Panc1 (cell line): ENCODE measurements around the gene CACNA1B. TPM values are rescaled to one million over a fixed set of nuclear protein-coding genes. Genes with fewer than 3 reads are reported as not detected.

ENCODE experiments used
- ATAC-seq: fragments of 200-7000 bp; cut with Tn5 transposase; 2 replicates; pipeline ENCODE4 v1.9.1; 2020; ENCODE audit warnings: mild to moderate bottlenecking, moderate library complexity
- BruUV-seq: library from RNA; stranded (reverse); fragments of 400-500 nt; replicated peaks from 2 replicates; lab custom pipeline; 2021; lab: Mats Ljungman, UMichigan
- CTCF ChIA-PET: fragments of 300-600 bp; sonication (Branson Sonifier 250); formaldehyde crosslinking; loops from one replicate; lab custom pipeline; 2022; ENCODE audit warnings: antibody characterized with exemption; lab: Charles Lee
- POLR2A ChIA-PET: fragments of 300-600 bp; sonication (Branson Sonifier 250); formaldehyde crosslinking; loops from one replicate; lab custom pipeline; 2022; ENCODE audit warnings: antibody characterized with exemption; lab: Charles Lee
- DNase-seq: peaks from one replicate; pipeline ENCODE4 v3.0.0-alpha.2; 2010; ENCODE audit warnings: low read depth, low spot score
- H3K27ac ChIP-seq: 2 replicates; pipeline ENCODE4 v1.5.1; 2011; ENCODE audit warnings: mild to moderate bottlenecking, low read length, inconsistent platforms
- H3K27me3 ChIP-seq: fragments of 200-500 bp; sonication (Bioruptor generic); 2 replicates; pipeline ENCODE4 v1.6.0; 2014; ENCODE audit warnings: low read length, inconsistent platforms; ENCODE audit not compliant: control insufficient read depth, insufficient read depth
- H3K36me3 ChIP-seq: fragments of 200-500 bp; sonication (Bioruptor generic); 2 replicates; pipeline ENCODE4 v1.5.1; 2014; ENCODE audit warnings: inconsistent platforms, mild to moderate bottlenecking, low read length, moderate library complexity; ENCODE audit not compliant: control insufficient read depth, insufficient read depth
- H3K4me1 ChIP-seq: 2 replicates; pipeline ENCODE4 v1.5.1; 2011; ENCODE audit warnings: inconsistent platforms, mild to moderate bottlenecking, low read length, moderate library complexity; ENCODE audit not compliant: control insufficient read depth, insufficient read depth
- H3K4me3 ChIP-seq, 2 experiments: 2 replicates each; pipeline ENCODE4 v1.5.1; 2011 to 2012; ENCODE audit warnings: low read depth in 2 of 2, low read length in 2 of 2, mild to moderate bottlenecking in 2 of 2, inconsistent platforms in 1 of 2, moderate library complexity in 1 of 2
- H3K9me3 ChIP-seq: fragments of 200-500 bp; sonication (Bioruptor generic); 2 replicates; pipeline ENCODE4 v1.5.1; 2014; ENCODE audit warnings: low read depth, mild to moderate bottlenecking, inconsistent platforms, low read length, moderate library complexity; ENCODE audit not compliant: control insufficient read depth, insufficient read depth
- CTCF ChIP-seq: fragments of 450-650 bp; IDR thresholded peaks from 2 replicates; pipeline ENCODE4 v1.5.1; 2017; ENCODE audit warnings: mild to moderate bottlenecking
- POLR2AphosphoS5 ChIP-seq: IDR thresholded peaks from 2 replicates; pipeline ENCODE4 v1.6.1; 2012; ENCODE audit warnings: mild to moderate bottlenecking, low read depth, low read length, moderate library complexity
- REST ChIP-seq, 2 experiments: IDR thresholded peaks; 2 replicates each; pipeline ENCODE4 v1.6.1; 2011 to 2012; ENCODE audit warnings: low read depth in 2 of 2, control low read depth in 1 of 2, low read length in 1 of 2, mild to moderate bottlenecking in 1 of 2, moderate library complexity in 1 of 2; ENCODE audit not compliant: insufficient read depth in 1 of 2
- SIN3A ChIP-seq: IDR thresholded peaks from 2 replicates; pipeline ENCODE4 v1.6.1; 2012; ENCODE audit warnings: low read depth, mild to moderate bottlenecking, low read length, moderate library complexity, borderline replicate concordance; ENCODE audit not compliant: insufficient read depth
- TCF7L2 ChIP-seq: IDR thresholded peaks from 2 replicates; pipeline ENCODE4 v1.6.1; 2011; ENCODE audit warnings: mild to moderate bottlenecking, low read depth, low read length, inconsistent platforms
- in situ Hi-C: cut with HindIII; loops from 2 replicates; pipeline ENCODE4 v1.10.0; 2016; ENCODE audit warnings: low sequenced_read_pairs, low pct_unique_long_range_greater_than_20kb
- intact Hi-C: fragments of 100-400 bp; cut with micrococcal nuclease; formaldehyde crosslinking; loops from one replicate; pipeline ENCODE4 v1.10.0; 2022; ENCODE audit not compliant: unreplicated experiment
- total RNA-seq: library from RNA; stranded (reverse); gene quantifications from one replicate; pipeline ENCODE4 v1.2.1, GENCODE V29; 2021; ENCODE audit not compliant: unreplicated experiment

CACNA1B gene
- total RNA-seq, 1 experiment from 2014 or later, result 0.49 TPM

- BruUV-seq, result no TSS peak
- peaks cover 2% of the 10 kb centered on the region for H3K27me3 ChIP-seq
- intact Hi-C loops (no loop called here), in situ Hi-C loops (no loop called here)
- CTCF ChIA-PET, result no interaction called here
- no peaks in the 10 kb centered on the region for H3K4me1 ChIP-seq
- no peak overlapping the region for H3K4me3 ChIP-seq
- H3K27ac ChIP-seq, result no peak overlapping the region
- TF ChIP-seq REST (IDR thresholded peaks at IDR 0.05; ENCODE audit: insufficient read depth in 1 of 2, low read depth in 2 of 2, low read length in 1 of 2), result no peak
- no peak for TF ChIP-seq SIN3A
- TF ChIP-seq TCF7L2, result no peak
- no peak for TF ChIP-seq POLR2AphosphoS5
- TF ChIP-seq CTCF, result no peak
- no peaks in the 10 kb centered on the region for H3K9me3 ChIP-seq
- POLR2A ChIA-PET, result no interaction called here
- ATAC-seq, result no peak
- DNase-seq, result no peak
- H3K36me3 ChIP-seq, result no peaks in the 10 kb centered on the region
Measured at GRCh38 chr9:137988051-137988450, 110.5 kb downstream of the CACNA1B start.

- CTCF ChIA-PET, result no interaction called here
- no TSS peak for BruUV-seq
Measured at GRCh38 chr9:137988701-137989100, 111.1 kb downstream of the CACNA1B start.

More at GRCh38 chr9:137988701-137989100, 111.1 kb downstream of the CACNA1B start:
- DNase-seq, result no peak
- no peak overlapping the region for H3K27ac ChIP-seq
- no peaks in the 10 kb centered on the region for H3K36me3 ChIP-seq
- intact Hi-C loops, result no loop called here
- peaks cover 2% of the 10 kb centered on the region for H3K27me3 ChIP-seq
- H3K9me3 ChIP-seq, result no peaks in the 10 kb centered on the region
- TF ChIP-seq TCF7L2, result no peak
- no peak for TF ChIP-seq REST (IDR thresholded peaks at IDR 0.05; ENCODE audit: insufficient read depth in 1 of 2, low read depth in 2 of 2, low read length in 1 of 2)
- no peak for TF ChIP-seq POLR2AphosphoS5
- no peak for TF ChIP-seq SIN3A
- TF ChIP-seq CTCF, result no peak
- H3K4me1 ChIP-seq, result no peaks in the 10 kb centered on the region
- H3K4me3 ChIP-seq, result no peak overlapping the region
- no peak for ATAC-seq
- POLR2A ChIA-PET, result no interaction called here
- in situ Hi-C loops, result no loop called here
